GM18507 (cell line): ENCODE data around the gene FOCAD.
"Not testable (repeated sequence)": the region's sequence is repeated elsewhere in the genome, so short reads cannot be mapped to it uniquely, and the experiment has no call there.

ENCODE experiments used
- DNase-seq: peaks from one replicate; pipeline ENCODE4 v3.0.0; 2011; ENCODE audit warnings: low read depth; ENCODE audit not compliant: insufficient read length; ENCODE audit errors: extremely low spot score
- FAIRE-seq: peaks from 2 replicates; lab custom pipeline; 2011; peaks lifted over from hg19 to GRCh38; lab: Jason Lieb, UNC

Gene FOCAD

GRCh38 chr9:20684035-20684874 lies at the start of gene FOCAD:
FOCAD (plus strand) TSS chr9:20684259; CDS start chr9:20715354, 31,095 bp downstream.
- DNase-seq (peak; percentile 96), FAIRE-seq (peak; percentile 96)

- FAIRE-seq: no peak
These were observed 49.2 kb upstream of the FOCAD start for GRCh38 chr9:20634895-20635294.

GRCh38 chr9:20636888-20637440 lies 47.1 kb upstream of the FOCAD start:
- DNase-seq (no peak), FAIRE-seq (no peak)

More at GRCh38 chr9:20634895-20635294, 49.2 kb upstream of the FOCAD start:
- no peak for DNase-seq

GRCh38 chr9:20640331-20641187 lies 43.5 kb upstream of the FOCAD start:
- peak; percentile 99 for FAIRE-seq
- no peak for DNase-seq

- FAIRE-seq: peak; percentile 60
- no peak for DNase-seq
These were observed 42.0 kb upstream of the FOCAD start for GRCh38 chr9:20642045-20642444.

- DNase-seq (no peak), FAIRE-seq (no peak)
These were observed 40.4 kb upstream of the FOCAD start for GRCh38 chr9:20643660-20644059.

GRCh38 chr9:20646656-20647055 lies 37.4 kb upstream of the FOCAD start:
- no peak for FAIRE-seq
- DNase-seq: no peak

- FAIRE-seq (no peak), DNase-seq (no peak)
These were observed 34.7 kb upstream of the FOCAD start for GRCh38 chr9:20649381-20649780.

- FAIRE-seq (no peak), DNase-seq (no peak)
These were observed 33.7 kb upstream of the FOCAD start for GRCh38 chr9:20650313-20650712.

- FAIRE-seq: no peak
These were observed 33.2 kb upstream of the FOCAD start for GRCh38 chr9:20650750-20651299.

GRCh38 chr9:20651939-20652338 lies 32.1 kb upstream of the FOCAD start:
- DNase-seq: no peak

More at GRCh38 chr9:20650750-20651299, 33.2 kb upstream of the FOCAD start:
- no peak for DNase-seq

GRCh38 chr9:20658246-20658667 lies 25.8 kb upstream of the FOCAD start:
- FAIRE-seq, DNase-seq: not testable (repeated sequence)

More at GRCh38 chr9:20651939-20652338, 32.1 kb upstream of the FOCAD start:
- no peak for FAIRE-seq

- FAIRE-seq: peak; percentile 41
- no peak for DNase-seq
These were observed 25.2 kb upstream of the FOCAD start for GRCh38 chr9:20658677-20659473.

GRCh38 chr9:20659474-20659967 lies 24.5 kb upstream of the FOCAD start:
- FAIRE-seq: no peak

GRCh38 chr9:20662156-20662555 lies 21.9 kb upstream of the FOCAD start:
- DNase-seq (no peak), FAIRE-seq (no peak)

More at GRCh38 chr9:20659474-20659967, 24.5 kb upstream of the FOCAD start:
- DNase-seq: no peak

GRCh38 chr9:20663133-20663532 lies 20.9 kb upstream of the FOCAD start:
- FAIRE-seq: peak; percentile 26
- DNase-seq: no peak

- no peak for FAIRE-seq
These were observed 19.6 kb upstream of the FOCAD start for GRCh38 chr9:20664501-20664900.

GRCh38 chr9:20670395-20670794 lies 13.7 kb upstream of the FOCAD start:
- FAIRE-seq (no peak), DNase-seq (no peak)

More at GRCh38 chr9:20664501-20664900, 19.6 kb upstream of the FOCAD start:
- no peak for DNase-seq

GRCh38 chr9:20671635-20672034 lies 12.4 kb upstream of the FOCAD start:
- DNase-seq (no peak), FAIRE-seq (no peak)
